GM10847 (cell line): ENCODE data around the gene BBS5.

Experiments
- POLR2A ChIP-seq: IDR thresholded peaks from 2 replicates; pipeline ENCODE4 v1.6.1; 2011; ENCODE audit not compliant: insufficient read length; ENCODE audit errors: extremely low read depth

Gene BBS5

GRCh38 chr2:169523681-169524080, 44.4 kb downstream of the BBS5 start:
- TF ChIP-seq POLR2A = no peak

GRCh38 chr2:169525434-169525833, 46.1 kb downstream of the BBS5 start:
- no peak for TF ChIP-seq POLR2A

GRCh38 chr2:169526451-169526850, 47.2 kb downstream of the BBS5 start:
- no peak for TF ChIP-seq POLR2A

GRCh38 chr2:169528271-169528701, 49.0 kb downstream of the BBS5 start:
- no peak for TF ChIP-seq POLR2A

- no peak for TF ChIP-seq POLR2A
Observed at GRCh38 chr2:169540146-169540545, 60.9 kb downstream of the BBS5 start.

GRCh38 chr2:169542433-169542832, 63.1 kb downstream of the BBS5 start:
- no peak for TF ChIP-seq POLR2A

- TF ChIP-seq POLR2A = no peak
Observed at GRCh38 chr2:169546756-169547155, 67.5 kb downstream of the BBS5 start.
